Measurements from ENCODE around the gene TUBB4A. TPM values are rescaled to one million over a fixed set of nuclear protein-coding genes. Genes with fewer than 3 reads are reported as not detected.

TUBB4A gene
- total RNA-seq, 1 experiment from 2014 or later = 20.3 TPM

- no peak overlapping the region for H4K8ac ChIP-seq (replicated peaks; ENCODE audit: insufficient read length, low read depth, low read length)
- H2BK120ac ChIP-seq (ENCODE audit: low read depth, low read length, poor library complexity, severe bottlenecking) = no peak overlapping the region
- no peaks in the 10 kb centered on the region for H3K79me2 ChIP-seq (ENCODE audit: insufficient read depth, low read length)
- H3K23ac ChIP-seq (ENCODE audit: insufficient read length, low read depth, low read length) = no peak overlapping the region
- peaks cover 18% of the 10 kb centered on the region for H3K23me2 ChIP-seq (ENCODE audit: insufficient read length, low read depth, low read length, poor library complexity, severe bottlenecking)
- H2AK5ac ChIP-seq (ENCODE audit: insufficient read length, low read length) = no peak overlapping the region
- peaks cover 46% of the 10 kb centered on the region for H3K27me3 Mint-ChIP-seq (ENCODE audit: low read depth)
- H2AFZ ChIP-seq (ENCODE audit: low read length) = no peak overlapping the region
- no peak overlapping the region for H3K4me2 ChIP-seq (ENCODE audit: insufficient read depth, insufficient read length, low read length)
- no peak for DNase-seq
- H3K27ac ChIP-seq (ENCODE audit: insufficient read length, low read depth, low read length) = no peak overlapping the region
- no peak overlapping the region for H3K4ac ChIP-seq (ENCODE audit: low read depth, low read length)
- H3K9me3 ChIP-seq (ENCODE audit: control insufficient read depth, low read depth, low read length) = no peaks in the 10 kb centered on the region
- H3K4me1 ChIP-seq (ENCODE audit: insufficient read depth, low read length) = peaks cover 6% of the 10 kb centered on the region; the same call in 1 of the 2 replicates
- TF ChIP-seq CTCF (conservative IDR thresholded peaks at IDR 0.05) = no peak
- no peaks in the 10 kb centered on the region for H3K36me3 Mint-ChIP-seq (ENCODE audit: insufficient read depth in 1 of 3, low read depth in 3 of 3)
- no peak overlapping the region for H4K91ac ChIP-seq (ENCODE audit: insufficient read length, low read depth, low read length)
- peaks cover 25 to 34% of the 10 kb centered on the region in 2 experiments for H3K4me1 Mint-ChIP-seq
- H3K27ac Mint-ChIP-seq = no peak overlapping the region
- no peak overlapping the region for H3K56ac ChIP-seq (ENCODE audit: insufficient read length, low read depth, low read length)
- no CpG with 5 or more reads among the region's 17 CpGs for WGBS (ENCODE audit: extremely low coverage, insufficient read length, low lambda C conversion rate)
- H3K14ac ChIP-seq (ENCODE audit: insufficient read depth, low read length) = no peak overlapping the region
- peaks cover 13% of the 10 kb centered on the region; the same call in 1 of the 2 replicates for H3K27me3 ChIP-seq (ENCODE audit: insufficient read depth, low read length)
- peaks cover 0 to 4% of the 10 kb centered on the region in 2 experiments; a peak in 2 of 5 replicates for H3K9me3 Mint-ChIP-seq
- H2BK20ac ChIP-seq (ENCODE audit: low read depth, low read length, poor library complexity, severe bottlenecking) = no peak overlapping the region
- no peaks in the 10 kb centered on the region for H3K79me1 ChIP-seq (ENCODE audit: insufficient read depth, low read depth, low read length, poor library complexity, severe bottlenecking)
- no peak overlapping the region for H2BK15ac ChIP-seq (ENCODE audit: low read depth, low read length)
- H2BK12ac ChIP-seq (ENCODE audit: insufficient read length, low read depth, low read length) = no peak overlapping the region
- no peak overlapping the region for H3K18ac ChIP-seq (ENCODE audit: insufficient read length, low read depth, low read length)
- H3T11ph ChIP-seq (ENCODE audit: low read length) = no peak overlapping the region
- no peak overlapping the region for H2BK5ac ChIP-seq (ENCODE audit: insufficient read length, low read length)
- no peaks in the 10 kb centered on the region for H4K20me1 ChIP-seq (ENCODE audit: control insufficient read depth, insufficient read depth, insufficient read length)
- no peak overlapping the region for H3K9ac ChIP-seq (ENCODE audit: extremely low read depth, insufficient read length, low read length)
- peak overlapping the region in 1 of 2 experiments; percentile 20; a peak in 1 of 5 replicates for H3K4me3 Mint-ChIP-seq
- no peak overlapping the region for H4K5ac ChIP-seq (ENCODE audit: insufficient read length, low read depth, low read length)
These were observed 25.9 kb upstream of the TUBB4A start for GRCh38 chr19:6527893-6528543.

All from H9 (cell line).